Mucosa of gallbladder (tissue), 1 donor: Measurements from ENCODE around the gene CDH5. TPM values are rescaled to one million over a fixed set of nuclear protein-coding genes. Genes with fewer than 3 reads are reported as not detected.

ENCODE experiments used
- DNase-seq: peaks from one replicate; pipeline ENCODE4 v3.0.0-alpha.2; 2020; ENCODE audit warnings: low spot score
- total RNA-seq: library from RNA; stranded (reverse); gene quantifications from one replicate; pipeline ENCODE4 v1.2.1, GENCODE V29; 2021
- donor health status: DM: no; HTN: no; CAD: no.

The CDH5 gene
- total RNA-seq, 1 donor from 2014 or later, result 23.0 TPM

DNA sequence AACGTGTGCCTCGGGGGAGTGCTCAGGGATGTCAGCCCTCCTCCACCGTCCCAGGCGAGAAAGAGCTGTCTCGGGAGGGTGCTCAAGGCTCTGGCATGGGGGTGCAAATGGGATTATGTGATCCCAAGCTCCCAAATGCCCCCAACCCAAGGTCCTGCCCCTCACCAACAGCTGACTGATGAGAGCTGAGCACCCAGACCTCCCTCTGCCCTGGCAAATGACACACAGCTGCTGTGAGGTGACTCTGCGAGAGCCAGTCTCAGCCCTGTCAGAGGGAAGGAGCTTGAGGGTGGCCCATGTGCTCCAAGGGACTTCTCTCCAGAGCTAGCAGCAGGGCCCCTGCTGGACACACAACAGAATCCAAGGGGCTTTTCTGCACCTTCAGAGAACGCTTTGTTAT is 7.7 kb downstream of the CDH5 start:
- no peak for DNase-seq

DNA sequence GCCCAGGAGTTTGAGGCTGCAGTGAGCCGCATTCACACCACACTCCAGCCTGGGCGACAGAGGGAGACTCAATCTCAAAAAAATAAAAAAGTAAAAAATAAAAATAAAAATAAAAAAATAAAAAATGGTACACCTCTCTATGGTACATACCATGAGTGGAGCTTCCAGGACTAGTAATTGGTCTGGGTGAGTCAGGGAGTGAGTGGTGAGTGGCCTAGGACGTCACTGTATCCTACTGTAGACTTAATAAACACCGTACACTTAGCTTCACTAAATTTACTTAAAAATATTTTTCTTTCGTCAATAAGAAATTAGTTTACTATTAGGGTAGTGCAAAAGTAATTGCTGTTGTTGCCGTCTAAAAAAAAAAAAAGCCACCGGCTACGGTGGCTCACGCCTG is 9.0 kb downstream of the CDH5 start:
- DNase-seq, result no peak

DNA sequence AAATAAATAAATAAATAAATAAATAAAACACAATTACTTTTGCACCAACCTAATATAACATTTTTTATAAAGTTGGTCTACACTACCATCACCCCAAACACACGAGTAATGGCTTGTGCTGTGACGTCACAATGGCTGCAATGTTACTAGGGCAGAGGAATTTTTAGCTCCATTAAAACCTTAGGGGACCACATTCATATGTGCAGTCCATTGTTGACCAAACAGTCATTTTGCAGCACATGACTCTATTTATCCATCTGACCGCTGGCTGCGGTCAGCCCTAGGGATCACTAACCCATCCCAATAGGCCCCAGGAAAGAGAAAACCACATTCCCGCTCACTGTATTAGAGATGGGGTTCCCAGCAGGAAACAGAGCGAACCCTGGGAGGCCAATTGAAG is 9.6 kb downstream of the CDH5 start:
- DNase-seq, result no peak

DNA sequence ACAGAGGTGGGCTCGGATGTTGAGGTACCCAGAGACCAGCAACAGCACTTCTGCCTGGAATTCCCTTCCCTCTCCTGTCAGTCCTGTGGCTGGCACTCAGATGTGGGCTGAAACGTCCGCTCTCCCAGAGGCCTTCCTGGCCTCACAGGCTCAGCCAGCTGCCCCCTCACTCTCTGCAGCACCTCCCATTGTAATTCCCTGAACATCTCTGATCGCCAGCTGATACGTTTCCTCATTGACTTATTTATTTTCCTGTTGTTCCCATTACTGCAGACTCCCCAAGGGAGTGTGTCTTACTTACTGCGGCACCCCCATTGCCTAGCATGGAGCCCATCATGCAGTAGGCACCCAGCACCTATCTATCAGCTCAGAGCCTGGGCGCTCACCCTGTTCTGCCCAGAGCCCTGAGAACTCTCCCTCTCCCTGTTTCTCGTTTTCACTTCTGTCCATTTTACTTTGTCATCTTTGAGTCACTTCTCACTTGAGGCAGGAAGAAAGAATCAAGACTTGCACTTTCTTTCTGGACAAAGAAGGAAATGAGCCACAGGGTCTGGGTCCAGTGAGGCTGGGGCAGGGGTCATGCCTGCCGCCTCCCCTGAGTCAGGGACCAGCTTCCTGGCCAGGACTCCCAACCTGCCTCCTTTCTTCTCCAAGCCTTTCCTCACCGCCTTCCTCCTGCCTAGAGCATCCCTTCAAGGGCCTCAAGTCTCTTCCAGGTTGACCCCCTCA is 10.2 kb downstream of the CDH5 start:
- DNase-seq, result no peak

DNA sequence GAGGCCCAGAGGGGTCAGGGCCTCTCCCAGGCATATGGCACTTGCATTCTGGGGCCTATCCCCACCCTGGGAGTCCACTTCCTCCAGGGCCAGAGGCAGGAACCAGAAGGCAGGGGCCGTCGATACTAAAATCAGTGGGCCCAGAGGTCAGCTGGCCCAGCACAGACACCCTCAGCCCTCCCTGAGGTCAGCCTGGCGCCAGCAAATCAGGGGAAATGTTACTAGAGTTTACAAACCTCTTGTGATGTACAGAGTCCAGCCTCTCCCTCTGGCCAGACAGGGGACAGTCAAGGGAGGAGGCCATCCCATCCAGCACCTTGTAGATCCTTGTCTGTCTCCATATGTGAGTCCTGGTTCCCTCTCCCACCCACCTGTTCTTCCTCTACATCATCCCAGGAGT is 10.8 kb downstream of the CDH5 start:
- DNase-seq, result no peak

DNA sequence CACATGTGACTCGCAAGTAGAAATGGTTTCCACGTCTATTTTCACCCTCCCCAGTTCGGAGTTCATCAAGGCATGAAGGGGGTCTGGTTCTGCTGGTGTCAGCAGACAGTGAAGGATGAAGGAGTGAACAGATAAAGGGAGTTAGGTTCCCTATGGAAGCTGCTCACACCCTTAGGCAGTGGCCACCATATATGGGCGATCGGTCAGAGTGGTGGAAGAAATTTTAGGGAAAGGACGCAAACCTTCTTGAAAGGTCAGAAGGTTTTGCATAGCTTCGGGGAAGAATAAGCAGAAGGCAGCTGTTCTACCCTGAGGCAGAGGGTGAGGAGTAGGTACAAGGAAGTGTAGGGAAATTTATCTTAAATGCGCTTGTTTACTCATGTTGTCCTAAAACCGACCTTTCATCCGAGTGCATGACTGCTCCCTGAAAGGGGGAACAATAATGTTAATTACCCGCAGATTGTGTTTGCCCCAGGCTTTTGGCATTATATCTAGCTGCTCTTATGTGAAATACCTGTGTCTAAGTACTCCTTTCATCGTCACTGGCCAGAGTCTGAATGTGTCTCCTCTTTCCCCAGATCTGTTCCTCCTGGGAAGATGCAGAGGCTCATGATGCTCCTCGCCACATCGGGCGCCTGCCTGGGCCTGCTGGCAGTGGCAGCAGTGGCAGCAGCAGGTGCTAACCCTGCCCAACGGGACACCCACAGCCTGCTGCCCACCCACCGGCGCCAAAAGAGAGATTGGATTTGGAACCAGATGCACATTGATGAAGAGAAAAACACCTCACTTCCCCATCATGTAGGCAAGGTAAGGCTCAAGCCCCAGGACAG is 12.5 kb downstream of the CDH5 start:
- DNase-seq, result no peak

DNA sequence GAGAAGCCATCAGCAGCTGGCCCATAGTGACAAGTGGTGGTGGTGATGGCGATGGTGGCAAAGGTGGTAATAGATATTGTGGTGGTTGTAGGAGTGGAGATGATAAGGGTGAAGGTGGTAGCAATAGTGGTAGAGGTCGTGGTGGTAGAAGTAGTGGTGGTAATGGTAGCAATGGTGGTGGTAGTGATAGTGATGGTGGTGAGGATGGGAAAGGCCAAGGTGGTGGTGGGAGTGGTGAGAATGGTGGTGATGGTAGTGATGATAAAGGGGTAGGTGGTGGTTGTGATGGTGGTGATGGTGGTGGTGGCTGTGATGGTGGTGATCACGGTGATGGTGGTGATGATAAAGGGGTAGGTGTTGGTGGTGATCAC is 13.1 kb downstream of the CDH5 start:
- DNase-seq, result no peak

DNA sequence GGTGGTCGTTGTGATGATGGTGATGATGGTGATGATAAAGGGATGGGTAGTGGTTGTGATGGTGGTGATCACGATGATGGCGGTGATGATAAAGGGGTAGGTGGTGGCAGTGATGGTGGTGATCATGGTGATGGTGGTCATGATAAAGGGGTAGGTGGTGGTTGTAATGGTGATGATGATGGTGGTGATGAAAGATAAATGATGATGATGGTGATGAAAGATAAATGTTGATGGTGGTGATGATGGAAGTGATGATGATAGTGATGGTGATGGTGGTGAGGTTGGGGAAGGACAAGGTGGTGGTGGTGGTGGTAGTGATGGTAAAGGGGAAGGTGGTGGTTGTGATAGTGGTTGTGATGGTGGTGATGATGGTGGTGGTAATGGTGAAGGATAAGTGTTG is 13.9 kb downstream of the CDH5 start:
- no peak for DNase-seq

DNA sequence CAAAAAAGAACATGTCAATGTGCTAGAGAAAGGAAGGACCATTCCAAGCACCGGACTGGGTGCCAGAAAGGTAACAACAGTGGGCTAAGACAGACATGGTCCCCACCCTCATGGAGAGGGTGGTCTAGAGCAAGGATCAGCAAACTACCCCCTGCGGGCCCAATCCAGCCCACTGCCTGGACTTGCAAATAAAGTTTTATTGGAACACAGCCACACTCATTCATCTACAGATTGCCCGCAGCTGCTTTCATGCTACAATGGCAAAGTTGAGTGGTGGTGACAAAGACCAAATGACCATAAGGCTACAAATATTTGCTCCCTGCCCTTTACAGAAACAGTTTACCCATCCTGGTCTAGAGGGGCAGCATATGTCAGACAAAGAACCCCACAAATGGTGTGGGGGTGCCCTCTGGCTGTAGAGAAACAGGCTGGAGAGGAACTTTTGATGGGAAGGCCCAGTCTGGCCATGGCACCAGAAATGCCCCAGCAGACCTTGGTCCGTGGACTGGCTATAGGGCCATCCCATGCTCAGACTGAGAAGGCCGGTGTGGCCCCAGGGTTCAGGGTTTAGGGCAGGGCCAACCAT is 15.2 kb downstream of the CDH5 start:
- no peak for DNase-seq

DNA sequence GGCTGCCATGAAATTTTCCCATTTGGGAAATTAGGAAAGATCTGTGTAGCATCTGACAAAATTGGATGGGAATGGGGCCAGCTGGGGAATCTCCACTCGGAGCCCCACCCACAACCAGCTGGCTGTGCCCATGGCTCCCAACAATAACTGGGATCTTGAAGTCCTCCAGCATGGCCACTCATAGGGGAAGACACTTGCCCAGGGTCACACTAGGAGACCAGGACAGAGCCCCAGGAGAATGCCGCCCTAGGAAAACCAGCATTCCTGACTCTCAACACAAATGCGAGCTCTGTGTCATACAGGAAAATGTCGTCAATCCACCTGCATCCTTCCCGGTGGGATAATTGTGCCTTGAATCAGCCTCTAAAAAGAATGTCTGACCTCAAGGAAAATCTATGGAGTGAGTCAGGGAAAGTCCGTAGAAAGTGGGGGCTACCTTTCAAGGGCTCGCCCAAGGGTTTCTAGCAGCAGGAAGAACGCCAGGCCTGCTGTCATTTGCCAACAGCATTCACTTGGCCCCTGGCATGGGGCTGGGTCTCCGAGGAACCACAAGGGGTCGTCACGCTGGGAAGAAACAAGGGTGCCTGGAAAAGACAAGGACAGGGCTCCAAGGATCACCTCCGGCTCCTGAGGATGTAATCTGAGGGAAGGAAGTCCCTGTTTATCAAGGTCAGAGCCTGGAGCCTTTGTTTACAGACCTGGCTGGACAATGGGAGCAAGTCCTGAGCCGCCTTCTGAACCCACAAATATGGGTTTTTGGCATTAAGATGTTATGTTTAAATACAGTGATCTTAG is 15.9 kb downstream of the CDH5 start:
- no peak for DNase-seq

DNA sequence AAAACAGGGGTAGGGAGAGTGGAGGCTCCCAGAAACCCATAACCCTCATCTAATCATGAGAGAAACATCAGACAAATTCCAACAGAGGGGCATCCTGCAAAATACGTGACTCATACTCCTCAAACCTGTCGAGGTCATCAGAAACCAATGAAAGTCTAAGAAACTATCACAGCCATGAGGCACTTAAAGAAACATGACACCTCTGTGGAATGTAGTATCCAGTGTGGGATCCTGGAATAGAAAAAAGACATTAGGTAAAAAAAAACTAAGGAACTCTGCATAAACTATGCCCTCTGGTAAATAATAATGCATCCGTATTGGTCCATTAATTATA is 16.4 kb downstream of the CDH5 start:
- DNase-seq, result no peak

DNA sequence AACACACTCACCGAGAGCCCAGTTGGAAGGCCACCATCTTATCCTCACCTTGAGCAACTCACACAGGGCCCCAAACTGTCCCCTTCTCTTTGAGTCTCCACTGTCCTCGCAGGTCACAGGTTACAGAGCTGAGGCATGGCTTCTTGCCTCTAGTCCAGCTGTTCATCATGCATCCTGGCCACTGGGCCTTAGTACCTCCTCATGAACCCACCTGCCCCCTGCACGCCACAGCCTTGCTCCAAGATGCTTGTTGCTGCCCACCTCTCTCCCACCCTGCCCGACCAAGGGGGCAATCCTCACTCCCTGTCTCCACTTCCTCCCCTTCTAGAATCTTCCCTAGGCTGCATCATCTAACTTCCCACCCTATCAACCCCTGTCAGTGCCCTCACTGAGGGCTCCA is 17.1 kb downstream of the CDH5 start:
- DNase-seq, result no peak

DNA sequence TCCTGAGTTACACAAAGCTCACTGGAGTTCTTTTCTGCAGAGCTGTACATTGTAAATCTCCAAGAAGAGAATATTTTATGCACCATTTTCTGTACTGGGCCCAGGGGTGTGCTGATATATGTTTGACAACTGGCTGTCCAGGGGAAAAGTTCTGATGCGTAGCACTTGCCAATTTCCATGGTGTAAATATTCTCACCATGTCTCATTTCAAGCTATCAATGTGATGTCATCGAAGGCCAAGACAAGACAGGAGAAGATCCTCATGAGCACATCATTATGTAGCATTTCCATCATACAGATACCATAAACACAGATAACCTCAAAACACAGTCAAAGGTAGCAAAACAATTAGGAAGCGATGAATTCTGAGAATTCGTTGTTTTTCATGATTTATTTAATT is 18.9 kb downstream of the CDH5 start:
- DNase-seq, result no peak

DNA sequence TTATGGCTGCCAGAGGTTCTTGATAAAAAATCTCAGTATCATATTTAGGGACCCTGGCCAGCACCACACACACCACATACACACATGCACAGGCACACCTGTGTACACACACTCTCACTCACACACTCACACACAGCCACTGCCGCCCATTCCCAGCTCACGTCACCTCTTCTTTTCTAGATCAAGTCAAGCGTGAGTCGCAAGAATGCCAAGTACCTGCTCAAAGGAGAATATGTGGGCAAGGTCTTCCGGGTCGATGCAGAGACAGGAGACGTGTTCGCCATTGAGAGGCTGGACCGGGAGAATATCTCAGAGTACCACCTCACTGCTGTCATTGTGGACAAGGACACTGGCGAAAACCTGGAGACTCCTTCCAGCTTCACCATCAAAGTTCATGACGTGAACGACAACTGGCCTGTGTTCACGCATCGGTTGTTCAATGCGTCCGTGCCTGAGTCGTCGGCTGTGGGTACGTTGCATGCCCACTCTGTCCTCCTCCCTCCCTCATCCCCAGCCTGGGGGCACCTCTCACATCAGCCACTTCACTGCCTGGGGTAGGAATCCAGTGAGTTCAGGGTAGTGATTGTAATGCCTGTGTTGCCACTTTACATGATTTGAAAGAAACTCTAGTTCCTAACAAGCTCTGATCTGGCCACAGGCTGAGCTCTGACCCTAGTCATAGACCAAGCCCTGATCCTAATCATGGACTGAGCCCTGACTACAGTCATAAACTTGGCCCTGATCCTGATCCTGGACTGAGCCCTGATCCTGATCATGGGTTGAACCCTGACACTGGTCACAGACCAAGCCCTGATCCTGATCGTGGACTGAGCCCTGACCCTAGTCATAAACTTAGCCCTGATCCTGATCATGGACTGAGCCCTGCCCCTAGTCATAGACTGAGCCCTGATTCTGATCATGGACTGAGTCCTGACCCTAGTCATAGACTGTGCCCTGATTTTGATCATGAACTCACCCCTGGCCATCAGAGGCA is 20.4 kb downstream of the CDH5 start:
- no peak for DNase-seq

DNA sequence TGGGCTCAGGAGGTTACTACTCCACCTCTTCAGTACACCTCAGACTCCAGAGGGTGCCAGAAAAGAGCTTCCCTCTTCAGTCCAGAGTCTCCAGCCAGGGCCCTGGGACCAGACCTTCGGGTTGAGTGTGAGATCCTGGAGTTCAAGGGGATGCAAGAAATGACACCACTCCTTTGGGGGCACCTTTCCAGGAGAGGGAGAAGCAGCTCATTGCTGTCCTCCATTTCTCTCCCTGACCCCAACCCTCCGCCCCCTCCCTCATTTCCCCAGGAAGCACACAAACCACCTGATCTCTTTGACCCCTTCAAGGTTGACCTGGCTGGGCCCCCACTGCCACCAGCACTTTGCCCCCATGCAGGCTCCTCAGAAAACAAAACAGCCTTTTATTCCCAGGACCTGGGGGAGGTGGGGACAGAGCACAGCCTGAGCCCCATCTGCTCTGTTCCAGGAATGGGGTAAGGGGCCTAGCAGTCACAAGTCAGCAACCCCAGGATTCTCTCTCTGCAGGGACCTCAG is 21.4 kb downstream of the CDH5 start:
- no peak for DNase-seq

DNA sequence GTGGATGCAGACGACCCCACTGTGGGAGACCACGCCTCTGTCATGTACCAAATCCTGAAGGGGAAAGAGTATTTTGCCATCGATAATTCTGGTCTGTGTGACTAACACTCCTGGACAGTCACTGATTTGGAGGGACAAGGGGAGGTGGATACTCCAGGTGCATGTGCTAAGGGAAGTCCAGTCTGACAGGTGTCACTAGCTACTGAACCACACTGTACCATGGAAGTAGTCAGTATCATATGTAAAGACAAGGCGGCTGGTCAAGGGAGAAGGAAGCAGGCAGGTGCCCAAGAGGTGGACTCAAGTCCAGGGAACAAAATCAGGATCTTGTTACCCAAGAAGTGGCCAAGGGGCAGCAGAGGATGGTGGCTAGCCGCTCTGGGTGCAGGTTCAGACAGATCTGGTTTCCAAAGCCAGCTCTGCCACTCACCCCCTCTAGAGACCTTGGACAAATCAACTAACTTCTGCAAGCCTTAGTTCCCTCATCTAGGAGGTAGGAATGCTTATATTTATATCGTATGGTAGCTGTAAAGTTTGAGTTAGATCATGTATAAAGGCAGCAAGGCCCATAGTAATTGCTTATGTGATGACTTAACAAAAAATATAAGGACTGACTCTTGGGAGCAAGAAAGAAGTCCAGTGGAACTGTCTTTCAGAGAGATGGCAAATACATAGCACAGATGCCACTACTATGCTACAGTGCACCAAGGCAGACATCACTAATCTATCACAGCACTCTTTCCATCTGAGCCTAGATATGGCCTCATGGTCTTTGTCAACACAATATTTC is 22.1 kb downstream of the CDH5 start:
- DNase-seq, result no peak

DNA sequence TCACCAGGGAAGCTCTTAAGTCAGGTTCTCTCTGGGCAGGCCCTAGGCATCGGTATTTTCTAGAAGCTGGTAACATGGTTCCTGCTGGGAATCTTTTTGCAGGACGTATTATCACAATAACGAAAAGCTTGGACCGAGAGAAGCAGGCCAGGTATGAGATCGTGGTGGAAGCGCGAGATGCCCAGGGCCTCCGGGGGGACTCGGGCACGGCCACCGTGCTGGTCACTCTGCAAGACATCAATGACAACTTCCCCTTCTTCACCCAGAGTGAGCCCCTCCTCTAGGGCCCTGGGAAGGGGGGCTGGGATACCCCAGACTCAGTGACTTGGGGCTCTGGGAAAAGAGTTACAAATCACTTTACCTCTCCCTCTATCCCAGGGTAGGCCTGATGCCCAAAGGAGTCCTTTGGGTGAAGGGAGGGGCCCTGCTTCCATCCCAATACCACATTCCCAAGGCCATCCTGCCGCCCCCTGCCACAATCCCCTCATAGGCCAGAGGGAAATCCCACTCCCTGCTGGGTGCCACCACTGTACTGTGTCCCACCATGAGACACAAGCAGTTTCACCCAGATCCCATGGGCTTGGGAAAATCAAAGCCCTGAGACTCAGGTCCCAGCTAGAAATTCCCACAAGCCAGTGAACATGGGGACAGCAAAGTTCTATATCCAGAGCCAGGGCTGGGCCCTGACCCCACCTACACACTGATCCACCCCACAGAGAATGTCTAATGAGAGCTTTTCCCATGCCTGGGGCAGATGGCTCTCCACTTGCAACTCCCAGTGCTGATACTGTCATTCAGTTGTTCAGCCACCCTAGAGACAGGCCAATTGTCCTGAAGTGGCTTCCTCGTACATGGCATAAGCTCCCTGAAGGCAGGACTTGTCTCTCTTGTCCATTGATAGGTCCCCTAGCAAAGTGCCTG is 23.0 kb downstream of the CDH5 start:
- no peak for DNase-seq

DNA sequence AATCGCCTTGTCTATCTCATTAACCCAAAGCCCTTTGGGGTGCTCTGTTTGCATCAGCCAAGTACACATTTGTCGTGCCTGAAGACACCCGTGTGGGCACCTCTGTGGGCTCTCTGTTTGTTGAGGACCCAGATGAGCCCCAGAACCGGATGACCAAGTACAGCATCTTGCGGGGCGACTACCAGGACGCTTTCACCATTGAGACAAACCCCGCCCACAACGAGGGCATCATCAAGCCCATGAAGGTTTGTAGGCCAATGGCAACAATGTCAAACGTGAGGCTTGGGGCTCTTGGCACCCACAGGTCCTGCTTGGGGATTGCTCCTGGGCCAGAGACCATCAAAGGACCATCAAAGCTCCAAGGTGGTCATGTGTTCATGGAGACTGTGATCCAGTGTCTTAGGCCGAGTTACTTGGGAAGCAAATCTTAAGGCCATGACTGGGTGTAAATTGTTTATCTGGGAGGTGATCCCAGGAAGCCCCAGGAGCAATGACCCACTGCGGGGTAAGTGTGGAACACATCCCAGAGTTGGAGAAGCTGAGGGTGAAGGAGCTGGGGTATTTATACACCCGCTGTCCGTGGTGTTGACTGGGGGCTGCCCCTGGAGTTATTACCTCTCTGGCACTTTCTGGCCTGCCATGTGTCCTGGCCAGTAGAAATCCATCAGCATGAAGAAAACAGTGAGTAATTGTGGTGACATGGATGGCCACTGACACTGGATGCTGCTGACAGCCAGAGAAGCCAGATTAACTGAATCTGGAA is 24.0 kb downstream of the CDH5 start:
- DNase-seq, result no peak
